Measurements from ENCODE around the gene SYTL5.

DNA sequence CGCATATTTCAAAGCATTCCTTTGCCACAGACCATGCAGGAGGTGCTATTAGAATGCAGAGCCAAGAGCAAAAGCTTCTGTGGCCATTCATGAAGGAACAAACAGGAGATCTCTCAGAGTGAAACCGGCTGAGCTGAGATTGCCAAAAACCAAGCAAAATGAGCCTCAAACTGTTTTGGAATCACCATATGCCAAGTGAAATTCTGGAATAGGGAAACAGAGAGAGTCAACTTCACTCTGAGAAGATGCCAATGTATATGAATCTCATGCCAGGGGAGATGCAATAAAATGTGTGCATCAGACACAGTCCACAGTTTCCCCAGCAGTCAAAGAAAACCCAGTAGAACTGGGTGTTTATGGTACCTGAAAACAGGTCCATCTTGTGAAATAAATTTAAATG lies 172.0 kb downstream of the SYTL5 start:
- TF ChIP-seq, protein P1, sequence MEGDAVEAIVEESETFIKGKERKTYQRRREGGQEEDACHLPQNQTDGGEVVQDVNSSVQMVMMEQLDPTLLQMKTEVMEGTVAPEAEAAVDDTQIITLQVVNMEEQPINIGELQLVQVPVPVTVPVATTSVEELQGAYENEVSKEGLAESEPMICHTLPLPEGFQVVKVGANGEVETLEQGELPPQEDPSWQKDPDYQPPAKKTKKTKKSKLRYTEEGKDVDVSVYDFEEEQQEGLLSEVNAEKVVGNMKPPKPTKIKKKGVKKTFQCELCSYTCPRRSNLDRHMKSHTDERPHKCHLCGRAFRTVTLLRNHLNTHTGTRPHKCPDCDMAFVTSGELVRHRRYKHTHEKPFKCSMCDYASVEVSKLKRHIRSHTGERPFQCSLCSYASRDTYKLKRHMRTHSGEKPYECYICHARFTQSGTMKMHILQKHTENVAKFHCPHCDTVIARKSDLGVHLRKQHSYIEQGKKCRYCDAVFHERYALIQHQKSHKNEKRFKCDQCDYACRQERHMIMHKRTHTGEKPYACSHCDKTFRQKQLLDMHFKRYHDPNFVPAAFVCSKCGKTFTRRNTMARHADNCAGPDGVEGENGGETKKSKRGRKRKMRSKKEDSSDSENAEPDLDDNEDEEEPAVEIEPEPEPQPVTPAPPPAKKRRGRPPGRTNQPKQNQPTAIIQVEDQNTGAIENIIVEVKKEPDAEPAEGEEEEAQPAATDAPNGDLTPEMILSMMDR (IDR thresholded peaks at IDR 0.05; ENCODE audit: borderline replicate concordance, extremely low read depth, low read length, poor library complexity, severe bottlenecking), result no peak
- no peak for TF ChIP-seq EZH2 (IDR thresholded peaks at IDR 0.05; ENCODE audit: borderline replicate concordance, low read depth, low read length, severe bottlenecking)
